ENCODE results near the gene DZIP1. TPM values are rescaled to one million over a fixed set of nuclear protein-coding genes. Genes with fewer than 3 reads are reported as not detected.
"Not testable (repeated sequence)": the region's sequence is repeated elsewhere in the genome, so short reads cannot be mapped to it uniquely, and the experiment has no call there.

Gene DZIP1
- total and polyA plus RNA-seq, 2 donors, result 22.9 to 52.2 TPM

DNA sequence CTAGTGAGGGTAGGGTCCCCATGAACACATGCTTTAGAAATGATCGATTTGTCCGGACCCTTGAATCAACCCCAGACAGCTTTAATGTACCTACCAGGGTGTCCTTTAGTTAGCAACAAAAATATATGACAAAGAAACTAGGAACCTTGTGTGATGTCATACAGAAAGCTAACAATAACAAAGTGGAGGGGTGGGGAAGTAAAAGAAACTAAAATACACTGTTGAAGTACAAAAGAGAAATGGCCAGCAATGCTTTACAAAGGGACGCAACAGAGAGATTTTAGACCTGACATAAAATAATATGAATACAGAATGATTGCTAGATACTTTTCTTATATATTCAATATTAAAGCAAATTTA, 40.0 kb downstream of the DZIP1 start:
- no peak overlapping the region for H3K27ac ChIP-seq (ENCODE audit: low read depth)
- no peak overlapping the region for H3K4me3 ChIP-seq (ENCODE audit: low read depth, low read length)
- no peak for DNase-seq (ENCODE audit: extremely low spot score)
- no peaks in the 10 kb centered on the region for H3K36me3 ChIP-seq (ENCODE audit: insufficient read depth)
- H3K4me1 ChIP-seq (ENCODE audit: insufficient read depth), result no peaks in the 10 kb centered on the region
- WGBS, result 94% methylated on average over 3 of the region's 3 CpGs

DNA sequence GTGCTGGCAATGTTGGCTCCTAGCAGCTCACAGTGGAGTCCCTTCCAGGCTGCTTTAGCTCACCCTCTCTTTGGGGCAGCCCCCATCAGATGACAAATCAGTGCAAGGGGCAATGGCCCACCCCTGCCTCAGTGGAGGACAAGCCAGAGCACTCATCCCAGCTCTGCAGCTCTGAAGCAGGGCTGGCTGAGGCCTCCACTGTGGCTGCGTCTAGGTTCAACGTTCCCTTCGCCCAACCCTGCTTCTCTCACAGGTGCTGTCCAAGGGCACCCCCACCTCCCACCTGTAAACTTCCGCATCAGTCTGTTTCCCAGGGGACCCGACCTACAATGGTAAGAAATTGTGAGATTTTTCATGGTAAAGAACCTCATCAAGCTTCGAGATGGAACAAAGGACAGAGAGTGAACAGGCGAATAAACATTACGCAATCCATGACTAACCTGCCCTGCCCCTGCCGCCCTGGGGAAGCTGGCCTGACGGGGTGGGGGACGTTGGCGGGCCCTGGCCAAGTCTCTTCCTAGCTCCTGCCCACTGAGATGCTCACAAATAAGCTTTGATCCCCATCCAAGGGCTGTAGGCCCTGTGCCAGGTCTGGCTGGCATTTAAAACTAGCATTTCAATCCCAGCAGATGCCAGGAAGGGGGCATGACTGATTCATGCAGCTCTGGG, 40.5 kb downstream of the DZIP1 start:
- WGBS, result 83% methylated on average over 12 of the region's 12 CpGs
- DNase-seq (ENCODE audit: extremely low spot score), result peak; percentile 5
- no peak overlapping the region for H3K27ac ChIP-seq (ENCODE audit: low read depth)
- H3K4me1 ChIP-seq (ENCODE audit: insufficient read depth), result no peaks in the 10 kb centered on the region
- no peaks in the 10 kb centered on the region for H3K36me3 ChIP-seq (ENCODE audit: insufficient read depth)
- H3K4me3 ChIP-seq (ENCODE audit: low read depth, low read length), result no peak overlapping the region

DNA sequence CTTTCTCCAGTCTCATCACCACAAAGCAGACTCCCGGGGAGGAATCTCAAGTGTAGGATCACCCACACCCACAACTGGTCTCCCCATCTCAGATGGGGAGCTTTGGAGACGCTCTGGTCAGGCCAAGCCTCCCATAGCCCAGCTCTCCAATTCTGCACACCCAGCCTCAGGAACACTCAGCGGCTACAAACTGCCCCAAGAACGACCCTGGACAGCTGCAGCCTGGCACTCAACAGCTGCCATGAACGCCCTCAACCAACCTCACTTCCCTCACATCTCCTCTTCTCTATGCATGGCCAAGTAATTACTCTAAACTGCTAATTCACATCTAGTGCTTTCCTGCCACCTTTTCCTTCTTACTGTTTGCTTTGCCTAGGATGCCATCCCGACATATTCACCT, 42.6 kb downstream of the DZIP1 start:
- H3K4me3 ChIP-seq (ENCODE audit: low read depth, low read length), result no peak overlapping the region
- no peaks in the 10 kb centered on the region for H3K4me1 ChIP-seq (ENCODE audit: insufficient read depth)
- H3K36me3 ChIP-seq (ENCODE audit: insufficient read depth), result no peaks in the 10 kb centered on the region
- 92% methylated on average over 6 of the region's 6 CpGs for WGBS
- DNase-seq (ENCODE audit: extremely low spot score), result no peak
- H3K27ac ChIP-seq (ENCODE audit: low read depth), result no peak overlapping the region

DNA sequence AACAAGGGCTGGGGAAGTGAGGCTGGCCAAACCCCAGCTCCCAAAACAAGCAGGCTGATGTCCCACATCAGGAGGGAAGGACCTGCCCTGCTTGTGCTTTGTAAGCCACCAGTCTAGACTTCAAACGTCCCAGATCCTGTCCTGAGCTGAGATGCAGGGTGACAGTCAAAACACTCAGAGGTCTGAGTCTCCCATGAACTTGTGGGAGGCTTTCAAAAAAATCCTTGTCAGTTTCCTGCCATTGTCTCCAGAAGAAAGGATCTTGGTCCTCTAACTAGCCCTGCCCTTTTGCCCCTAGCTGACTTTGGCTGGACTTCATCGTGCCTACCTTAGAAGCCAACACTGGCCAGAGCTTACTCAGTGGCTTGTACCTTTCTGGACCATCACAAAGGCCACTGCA, 43.3 kb downstream of the DZIP1 start:
- Histone ChIP-seq H3K27ac (ENCODE audit: low read depth) (no peak overlapping the region), H3K4me3 (ENCODE audit: low read depth, low read length) (no peak overlapping the region), H3K36me3 (ENCODE audit: insufficient read depth) (no peaks in the 10 kb centered on the region), H3K4me1 (ENCODE audit: insufficient read depth) (no peaks in the 10 kb centered on the region)
- WGBS, result 77% methylated on average over 2 of the region's 2 CpGs
- no peak for DNase-seq (ENCODE audit: extremely low spot score)

DNA sequence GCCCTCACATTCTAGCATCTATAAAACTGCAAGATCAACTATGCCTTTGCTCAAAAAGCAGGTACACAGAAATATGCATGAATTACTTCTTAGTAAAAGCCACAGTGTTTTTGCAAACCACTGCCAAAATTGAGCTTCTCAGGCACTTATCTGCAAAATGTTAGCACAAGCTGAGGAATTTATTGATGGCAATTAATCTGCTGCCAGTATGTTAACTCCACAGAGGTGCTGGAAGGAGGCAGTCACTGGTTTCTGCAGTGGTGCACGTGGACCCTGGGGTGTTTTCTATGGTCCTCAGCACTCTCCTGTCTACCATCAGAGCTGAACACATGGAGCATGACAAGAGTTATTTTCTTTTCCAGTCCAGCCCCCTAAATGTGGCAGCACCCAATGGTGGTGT, 47.8 kb downstream of the DZIP1 start:
- WGBS, result 65% methylated on average over 1 of the region's 1 CpG
- Histone ChIP-seq H3K27ac (ENCODE audit: low read depth) (no peak overlapping the region), H3K4me3 (ENCODE audit: low read depth, low read length) (no peak overlapping the region), H3K4me1 (ENCODE audit: insufficient read depth) (no peaks in the 10 kb centered on the region), H3K36me3 (ENCODE audit: insufficient read depth) (no peaks in the 10 kb centered on the region)
- no peak for DNase-seq (ENCODE audit: extremely low spot score)

DNA sequence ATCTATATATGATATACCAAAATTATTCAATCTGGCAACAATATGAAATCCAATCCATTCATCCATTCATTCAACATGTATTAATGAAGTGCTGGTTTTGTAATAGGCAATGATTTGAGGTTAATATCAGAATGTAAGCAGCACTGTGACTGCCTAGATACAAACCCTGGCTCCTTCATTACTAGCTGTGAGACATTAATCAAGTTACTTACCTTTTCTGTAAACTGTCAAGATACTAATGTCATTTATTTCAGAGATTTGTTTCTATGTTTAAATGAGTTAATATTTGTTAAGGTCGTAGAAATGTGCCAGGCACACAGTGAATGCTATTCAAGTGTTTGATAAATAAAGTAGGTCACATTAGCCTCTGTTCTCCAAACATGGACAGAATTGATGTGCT, 51.0 kb downstream of the DZIP1 start:
- DNase-seq (ENCODE audit: extremely low spot score), result no peak
- no peaks in the 10 kb centered on the region for H3K36me3 ChIP-seq (ENCODE audit: insufficient read depth)
- H3K27ac ChIP-seq (ENCODE audit: low read depth), result no peak overlapping the region
- no peak overlapping the region for H3K4me3 ChIP-seq (ENCODE audit: low read depth, low read length)
- 69% methylated on average over 1 of the region's 1 CpG for WGBS
- H3K4me1 ChIP-seq (ENCODE audit: insufficient read depth), result no peaks in the 10 kb centered on the region

DNA sequence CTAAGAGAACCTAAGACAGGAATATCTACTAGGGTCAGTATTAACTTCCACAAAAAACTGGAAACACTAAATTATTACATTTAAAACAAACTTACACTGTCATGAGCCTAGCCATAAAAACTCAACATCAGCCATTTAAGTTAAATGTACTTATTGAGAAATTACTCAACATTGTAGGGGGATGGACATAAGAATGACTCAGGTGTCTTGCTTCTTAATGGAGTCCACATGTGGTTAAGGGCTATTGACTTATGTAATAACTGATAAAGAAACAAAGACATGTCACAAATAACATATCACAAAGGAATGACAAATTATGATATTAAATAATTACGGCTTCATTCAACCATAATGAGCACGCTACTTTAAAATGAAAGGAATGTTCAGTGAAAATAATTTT, 55.8 kb downstream of the DZIP1 start:
- Histone ChIP-seq H3K36me3 (ENCODE audit: insufficient read depth) (peaks cover 2% of the 10 kb centered on the region), H3K4me3 (ENCODE audit: low read depth, low read length) (no peak overlapping the region), H3K4me1 (ENCODE audit: insufficient read depth) (no peaks in the 10 kb centered on the region), H3K27ac (ENCODE audit: low read depth) (no peak overlapping the region)
- WGBS, result 97% methylated on average over 2 of the region's 2 CpGs
- no peak for DNase-seq (ENCODE audit: extremely low spot score)

DNA sequence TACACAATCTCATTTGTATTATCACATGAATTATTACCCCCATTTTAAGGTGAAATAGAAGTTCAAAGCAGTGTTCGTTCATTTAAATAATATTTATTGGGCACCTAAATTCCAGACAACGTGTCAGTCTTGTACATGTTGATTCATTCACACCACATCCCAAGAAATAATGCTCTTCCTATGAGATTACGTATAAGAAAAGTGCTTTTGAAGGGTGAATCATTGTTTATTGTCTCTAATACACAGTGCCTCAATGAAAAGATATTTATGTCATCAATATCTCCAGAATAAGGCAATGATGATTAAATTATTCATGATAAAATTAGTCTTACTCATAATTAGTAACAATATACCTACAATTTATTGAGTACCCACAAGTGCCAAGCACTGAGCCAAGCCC, 56.4 kb downstream of the DZIP1 start:
- whole genome bisulfite sequencing, result 90% methylated on average over 3 of the region's 3 CpGs
- Histone ChIP-seq H3K27ac (ENCODE audit: low read depth) (no peak overlapping the region), H3K36me3 (ENCODE audit: insufficient read depth) (peaks cover 2% of the 10 kb centered on the region), H3K4me1 (ENCODE audit: insufficient read depth) (no peaks in the 10 kb centered on the region), H3K4me3 (ENCODE audit: low read depth, low read length) (no peak overlapping the region)
- DNase-seq (ENCODE audit: extremely low spot score), result no peak

DNA sequence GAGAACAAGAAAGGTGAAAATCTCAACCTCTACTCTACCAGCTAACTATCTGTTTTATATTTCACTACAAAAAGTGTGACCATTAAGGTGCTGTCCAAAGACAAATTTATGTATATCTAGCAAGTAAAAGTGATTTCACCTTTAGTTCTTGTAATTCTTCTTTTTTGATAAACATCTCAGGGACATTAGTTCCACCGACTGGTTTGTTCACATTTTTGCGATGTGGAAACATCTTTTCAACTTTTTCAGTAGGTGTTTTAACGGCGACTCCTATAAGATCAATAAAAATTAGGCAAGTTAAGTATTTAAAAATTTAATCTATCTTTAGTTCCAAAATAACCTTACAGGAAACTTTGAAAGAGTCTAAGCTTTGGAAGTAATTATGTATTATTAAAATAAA, 58.6 kb downstream of the DZIP1 start:
- no peak for DNase-seq (ENCODE audit: extremely low spot score)
- Histone ChIP-seq H3K27ac (ENCODE audit: low read depth) (no peak overlapping the region), H3K4me3 (ENCODE audit: low read depth, low read length) (no peak overlapping the region), H3K36me3 (ENCODE audit: insufficient read depth) (peaks cover 2% of the 10 kb centered on the region), H3K4me1 (ENCODE audit: insufficient read depth) (no peaks in the 10 kb centered on the region)
- 93% methylated on average over 4 of the region's 4 CpGs for WGBS

DNA sequence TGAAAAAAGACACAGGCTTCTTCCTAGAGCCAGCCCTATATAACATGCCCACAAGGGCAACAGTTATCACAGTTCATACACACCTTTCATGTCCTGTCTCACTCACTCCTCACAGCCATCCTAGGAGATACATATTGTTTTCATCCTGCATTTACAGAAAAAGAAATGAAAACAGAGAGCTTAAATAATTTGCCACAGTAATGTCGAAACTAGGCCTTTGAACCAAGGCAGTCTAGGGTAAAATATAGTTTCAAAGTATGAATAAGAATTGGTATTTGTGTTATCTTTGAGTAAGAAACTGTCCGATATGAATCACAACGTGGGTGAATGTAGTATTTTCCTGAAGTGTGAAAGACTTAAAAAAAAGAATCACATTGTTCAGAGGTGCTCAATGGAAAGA, 65.2 kb downstream of the DZIP1 start:
- Histone ChIP-seq H3K27ac (ENCODE audit: low read depth) (no peak overlapping the region), H3K4me1 (ENCODE audit: insufficient read depth) (no peaks in the 10 kb centered on the region), H3K36me3 (ENCODE audit: insufficient read depth) (no peaks in the 10 kb centered on the region), H3K4me3 (ENCODE audit: low read depth, low read length) (no peak overlapping the region)
- WGBS, result 91% methylated on average over 3 of the region's 3 CpGs
- no peak for DNase-seq (ENCODE audit: extremely low spot score)

DNA sequence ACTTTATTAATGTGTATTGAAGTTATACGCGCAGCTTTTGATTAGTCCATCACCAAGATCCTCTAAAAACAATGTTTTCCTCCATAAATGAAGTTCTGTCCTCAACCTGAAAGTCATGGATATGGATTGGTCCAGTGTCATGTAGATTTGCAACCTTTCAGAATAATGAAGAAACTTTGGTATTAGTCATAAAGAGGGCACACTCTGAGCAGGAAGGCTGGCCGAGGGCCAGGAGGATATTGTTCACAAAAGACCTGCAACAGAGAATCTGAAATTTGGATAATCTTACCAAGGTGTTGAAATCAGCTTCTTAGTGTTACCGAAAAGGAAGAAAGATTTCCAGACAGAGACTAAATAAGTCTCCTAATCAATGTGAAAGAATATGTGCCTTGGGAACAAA, 71.3 kb downstream of the DZIP1 start:
- WGBS, result 91% methylated on average over 4 of the region's 4 CpGs
- no peaks in the 10 kb centered on the region for H3K36me3 ChIP-seq (ENCODE audit: insufficient read depth)
- no peak for DNase-seq (ENCODE audit: extremely low spot score)
- no peaks in the 10 kb centered on the region for H3K4me1 ChIP-seq (ENCODE audit: insufficient read depth)
- H3K27ac ChIP-seq (ENCODE audit: low read depth), result no peak overlapping the region
- no peak overlapping the region for H3K4me3 ChIP-seq (ENCODE audit: low read depth, low read length)

DNA sequence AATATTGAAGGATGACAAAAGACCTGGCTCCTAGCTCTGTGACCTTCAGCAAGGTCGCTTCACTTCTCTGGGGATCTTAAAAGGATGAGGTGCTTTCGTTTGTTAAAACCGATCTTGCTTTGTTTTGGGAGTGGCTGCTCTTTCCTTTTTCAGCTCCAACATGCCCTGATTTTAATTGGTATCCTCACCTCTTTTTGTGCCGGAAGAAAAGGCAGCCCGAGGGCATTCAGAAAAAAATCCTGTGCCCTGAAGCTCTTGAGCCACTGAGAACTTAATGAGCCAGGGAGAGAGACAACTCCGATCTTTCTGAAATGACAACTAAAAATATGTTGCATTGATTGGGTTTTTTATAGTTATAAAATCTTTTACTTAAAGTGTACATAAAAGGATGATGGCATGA, 72.6 kb downstream of the DZIP1 start:
- Histone ChIP-seq H3K36me3 (ENCODE audit: insufficient read depth) (no peaks in the 10 kb centered on the region), H3K27ac (ENCODE audit: low read depth) (no peak overlapping the region), H3K4me1 (ENCODE audit: insufficient read depth) (no peaks in the 10 kb centered on the region), H3K4me3 (ENCODE audit: low read depth, low read length) (no peak overlapping the region)
- 66% methylated on average over 6 of the region's 6 CpGs for WGBS
- DNase-seq (ENCODE audit: extremely low spot score), result no peak

DNA sequence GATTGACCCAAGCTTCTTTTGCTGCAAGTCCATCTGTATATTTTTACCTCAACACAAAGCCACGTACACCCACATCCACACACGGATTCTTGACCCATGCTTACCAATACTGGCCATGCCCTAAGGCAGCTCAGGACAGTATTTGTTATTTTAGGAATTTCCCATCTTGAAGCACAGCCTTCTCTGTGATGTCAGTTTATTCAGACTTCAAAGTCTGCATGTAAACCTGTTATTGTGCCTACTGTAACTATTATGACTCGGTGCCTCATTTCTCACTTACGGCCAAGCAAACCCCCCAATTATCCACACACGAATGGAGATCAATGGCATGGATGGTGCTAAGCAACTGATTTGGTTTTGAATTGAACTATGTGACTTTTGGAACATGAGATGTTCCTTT, 74.5 kb downstream of the DZIP1 start:
- no peak for DNase-seq (ENCODE audit: extremely low spot score)
- Histone ChIP-seq H3K4me1 (ENCODE audit: insufficient read depth) (no peaks in the 10 kb centered on the region), H3K36me3 (ENCODE audit: insufficient read depth) (no peaks in the 10 kb centered on the region), H3K4me3 (ENCODE audit: low read depth, low read length) (no peak overlapping the region), H3K27ac (ENCODE audit: low read depth) (no peak overlapping the region)
- WGBS, result 84% methylated on average over 5 of the region's 5 CpGs

DNA sequence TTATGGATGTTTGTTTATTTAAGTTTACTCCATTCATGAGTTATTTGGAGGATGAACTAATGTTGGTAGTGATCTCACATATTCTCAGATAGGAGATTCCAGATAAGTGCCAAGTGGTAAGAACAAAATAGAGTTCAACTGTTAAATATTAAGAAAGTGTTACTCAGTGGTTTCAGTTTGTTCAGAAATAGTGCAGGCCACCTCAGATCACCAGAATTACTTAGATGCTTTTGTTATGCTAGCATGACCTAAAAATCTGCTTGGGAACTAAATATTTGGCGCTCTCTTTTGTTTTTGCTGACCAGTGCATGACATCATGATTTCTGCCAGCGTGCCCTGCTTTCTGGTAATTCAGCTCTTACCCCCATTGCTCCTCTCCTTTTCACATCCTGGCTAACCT, 76.4 kb downstream of the DZIP1 start:
- no peak overlapping the region for H3K4me3 ChIP-seq (ENCODE audit: low read depth, low read length)
- no peaks in the 10 kb centered on the region for H3K36me3 ChIP-seq (ENCODE audit: insufficient read depth)
- WGBS, result 93% methylated on average over 2 of the region's 2 CpGs
- H3K4me1 ChIP-seq (ENCODE audit: insufficient read depth), result no peaks in the 10 kb centered on the region
- no peak overlapping the region for H3K27ac ChIP-seq (ENCODE audit: low read depth)
- DNase-seq (ENCODE audit: extremely low spot score), result no peak

DNA sequence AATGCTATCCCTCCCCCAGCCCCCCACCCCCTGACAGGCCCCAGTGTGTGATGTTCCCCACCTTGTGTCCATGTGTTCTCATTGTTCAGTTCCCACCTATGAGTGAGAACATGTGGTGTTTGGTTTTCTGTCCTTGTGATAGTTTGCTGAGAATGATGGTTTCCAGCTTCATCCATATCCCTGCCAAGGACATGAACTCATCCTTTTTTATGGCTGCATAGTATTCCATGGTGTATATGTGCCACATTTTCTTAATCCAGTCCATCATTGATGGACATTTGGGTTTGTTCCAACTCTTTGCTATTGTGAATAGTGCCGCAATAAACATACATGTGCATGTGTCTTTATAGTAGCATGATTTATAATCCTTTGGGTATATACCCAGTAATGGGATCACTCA, 78.7 kb downstream of the DZIP1 start:
- H3K27ac ChIP-seq (ENCODE audit: low read depth); H3K4me1 ChIP-seq (ENCODE audit: insufficient read depth); H3K36me3 ChIP-seq (ENCODE audit: insufficient read depth); DNase-seq (ENCODE audit: extremely low spot score); H3K4me3 ChIP-seq (ENCODE audit: low read depth, low read length): not testable (repeated sequence)
- 95% methylated on average over 1 of the region's 1 CpG for WGBS

All from urinary bladder (tissue), 4 donors.